ENCODE data around the gene MAP2K7.

DNA sequence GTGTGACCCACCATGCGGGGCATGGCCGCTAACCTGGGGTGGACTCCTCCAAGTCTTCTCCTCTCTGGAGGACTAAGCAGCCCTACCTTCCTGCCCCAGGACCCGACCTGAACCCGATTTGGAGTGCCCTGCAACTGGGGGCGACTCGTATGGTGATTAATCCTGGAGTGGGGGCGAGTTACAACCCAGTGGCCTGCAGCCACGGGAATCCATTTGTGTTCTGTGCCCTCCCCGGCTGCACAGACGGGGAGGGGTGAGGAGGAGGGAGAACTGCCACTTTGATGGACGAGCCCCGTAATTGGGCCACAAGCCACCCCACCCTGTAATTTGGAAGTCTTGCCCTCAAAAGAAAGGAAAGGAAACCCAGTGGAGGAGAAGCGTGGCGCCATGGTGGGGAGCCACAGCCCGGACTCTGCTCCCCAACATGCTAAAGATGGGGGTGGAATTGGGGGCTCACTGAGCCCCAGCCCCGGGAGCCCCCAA is 47.5 kb upstream of the MAP2K7 start:
- TF ChIP-seq, protein P1, sequence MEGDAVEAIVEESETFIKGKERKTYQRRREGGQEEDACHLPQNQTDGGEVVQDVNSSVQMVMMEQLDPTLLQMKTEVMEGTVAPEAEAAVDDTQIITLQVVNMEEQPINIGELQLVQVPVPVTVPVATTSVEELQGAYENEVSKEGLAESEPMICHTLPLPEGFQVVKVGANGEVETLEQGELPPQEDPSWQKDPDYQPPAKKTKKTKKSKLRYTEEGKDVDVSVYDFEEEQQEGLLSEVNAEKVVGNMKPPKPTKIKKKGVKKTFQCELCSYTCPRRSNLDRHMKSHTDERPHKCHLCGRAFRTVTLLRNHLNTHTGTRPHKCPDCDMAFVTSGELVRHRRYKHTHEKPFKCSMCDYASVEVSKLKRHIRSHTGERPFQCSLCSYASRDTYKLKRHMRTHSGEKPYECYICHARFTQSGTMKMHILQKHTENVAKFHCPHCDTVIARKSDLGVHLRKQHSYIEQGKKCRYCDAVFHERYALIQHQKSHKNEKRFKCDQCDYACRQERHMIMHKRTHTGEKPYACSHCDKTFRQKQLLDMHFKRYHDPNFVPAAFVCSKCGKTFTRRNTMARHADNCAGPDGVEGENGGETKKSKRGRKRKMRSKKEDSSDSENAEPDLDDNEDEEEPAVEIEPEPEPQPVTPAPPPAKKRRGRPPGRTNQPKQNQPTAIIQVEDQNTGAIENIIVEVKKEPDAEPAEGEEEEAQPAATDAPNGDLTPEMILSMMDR (IDR thresholded peaks at IDR 0.05) = no peak
- TF ChIP-seq POLR2A (IDR thresholded peaks at IDR 0.05) (no peak), POLR2AphosphoS5 (IDR thresholded peaks at IDR 0.05) (no peak), EP300 (IDR thresholded peaks at IDR 0.05) (no peak)
